ENCODE results near the gene KRT10.

The KRT10 gene

GRCh38 chr17:40822132-40822812 is at the start of gene KRT10:
TSS of gene KRT10 (minus strand) at chr17:40822614. CDS start at chr17:40822585, 29 bp downstream.
- no peak for DNase-seq (ENCODE audit: low read depth)
- no peak within 1 kb of the TSS for H3K4me3 ChIP-seq (ENCODE audit: low read depth, low read length)
- TF ChIP-seq CTCF (conservative IDR thresholded peaks at IDR 0.05; ENCODE audit: low read depth, low read length), result no peak

- H3K4me3 ChIP-seq (ENCODE audit: low read depth, low read length), result no peak overlapping the region
- no peak for DNase-seq (ENCODE audit: low read depth)
- no peak for TF ChIP-seq CTCF (conservative IDR thresholded peaks at IDR 0.05; ENCODE audit: low read depth, low read length)
Observed at GRCh38 chr17:40871316-40871715, 48.9 kb upstream of the KRT10 start.

- DNase-seq (ENCODE audit: low read depth), result no peak
Observed at GRCh38 chr17:40870136-40870535, 47.7 kb upstream of the KRT10 start.

GRCh38 chr17:40866838-40867237 is 44.4 kb upstream of the KRT10 start, which contains the start of gene KRT12:
TSS of gene KRT12 (minus strand) at chr17:40867223. CDS start at chr17:40867186, 37 bp downstream.
- no peak within 1 kb of the TSS for H3K4me3 ChIP-seq (ENCODE audit: low read depth, low read length)
- TF ChIP-seq CTCF (conservative IDR thresholded peaks at IDR 0.05; ENCODE audit: low read depth, low read length), result no peak
- DNase-seq (ENCODE audit: low read depth), result no peak

More at GRCh38 chr17:40870136-40870535, 47.7 kb upstream of the KRT10 start:
- no peak for TF ChIP-seq CTCF (conservative IDR thresholded peaks at IDR 0.05; ENCODE audit: low read depth, low read length)
- no peak overlapping the region for H3K4me3 ChIP-seq (ENCODE audit: low read depth, low read length)

GRCh38 chr17:40864661-40865390 is 42.4 kb upstream of the KRT10 start:
- TF ChIP-seq CTCF (conservative IDR thresholded peaks at IDR 0.05; ENCODE audit: low read depth, low read length), result no peak
- H3K4me3 ChIP-seq (ENCODE audit: low read depth, low read length), result no peak overlapping the region
- peak; percentile 30 for DNase-seq (ENCODE audit: low read depth)

- DNase-seq (ENCODE audit: low read depth), result peak; percentile 27
- peak; percentile 71 for TF ChIP-seq CTCF (conservative IDR thresholded peaks at IDR 0.05; ENCODE audit: low read depth, low read length)
- H3K4me3 ChIP-seq (ENCODE audit: low read depth, low read length), result no peak overlapping the region
Observed at GRCh38 chr17:40862985-40863733, 40.7 kb upstream of the KRT10 start.

Data from choroid plexus epithelial cell (primary cell).